HS-27A (cell line): ENCODE data around the gene AP3D1.
"Not testable (repeated sequence)": the region's sequence is repeated elsewhere in the genome, so short reads cannot be mapped to it uniquely, and the experiment has no call there.

Experiments
- DNase-seq: peaks from one replicate; pipeline ENCODE4 v3.0.0-alpha.2; 2012; ENCODE audit warnings: low read depth, missing footprints

AP3D1 gene

DNA sequence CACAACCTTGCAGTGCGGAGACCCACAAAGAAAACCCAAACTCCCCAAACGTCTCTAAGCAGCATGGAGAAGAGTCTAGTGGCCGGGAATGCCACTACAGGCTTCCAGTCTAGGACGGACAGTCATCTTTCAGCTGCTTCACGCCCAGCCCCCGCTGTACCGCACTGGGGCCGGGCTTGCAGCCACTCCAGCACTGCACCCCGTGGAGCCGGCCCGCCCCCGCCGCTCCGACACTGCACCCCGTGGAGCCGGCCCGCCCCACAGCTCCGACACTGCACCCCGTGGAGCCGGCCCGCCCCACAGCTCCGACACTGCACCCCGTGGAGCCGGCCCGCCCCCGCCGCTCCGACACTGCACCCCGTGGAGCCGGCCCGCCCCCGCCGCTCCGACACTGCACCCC, 23.1 kb downstream of the AP3D1 start:
- DNase-seq: not testable (repeated sequence)

GRCh38 chr19:2127758-2128157, 23.6 kb downstream of the AP3D1 start:
- DNase-seq: no peak

- DNase-seq: no peak
These were observed 24.4 kb downstream of the AP3D1 start for GRCh38 chr19:2126879-2127518.

- DNase-seq: no peak
These were observed 27.5 kb downstream of the AP3D1 start for GRCh38 chr19:2123682-2124387.

DNA sequence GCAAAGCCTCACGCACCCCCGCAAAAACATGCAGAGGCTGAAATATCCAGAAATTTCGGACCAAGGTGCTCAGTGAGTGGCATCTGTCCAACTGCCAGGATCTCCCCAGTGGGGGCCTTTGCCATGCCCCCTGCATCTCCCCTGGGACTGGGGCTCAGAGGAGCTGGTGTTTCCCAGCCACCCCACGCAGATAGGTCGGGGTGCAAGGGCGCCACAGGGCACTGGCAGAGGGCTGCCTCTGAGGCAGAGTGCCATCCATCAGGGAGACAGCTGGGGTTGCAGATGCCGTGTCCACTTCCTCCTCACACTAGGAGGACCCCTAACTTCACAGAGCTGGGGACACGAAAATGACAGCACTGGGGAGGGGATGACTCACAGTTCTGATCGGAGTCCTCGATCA, 28.4 kb downstream of the AP3D1 start:
- no peak for DNase-seq

DNA sequence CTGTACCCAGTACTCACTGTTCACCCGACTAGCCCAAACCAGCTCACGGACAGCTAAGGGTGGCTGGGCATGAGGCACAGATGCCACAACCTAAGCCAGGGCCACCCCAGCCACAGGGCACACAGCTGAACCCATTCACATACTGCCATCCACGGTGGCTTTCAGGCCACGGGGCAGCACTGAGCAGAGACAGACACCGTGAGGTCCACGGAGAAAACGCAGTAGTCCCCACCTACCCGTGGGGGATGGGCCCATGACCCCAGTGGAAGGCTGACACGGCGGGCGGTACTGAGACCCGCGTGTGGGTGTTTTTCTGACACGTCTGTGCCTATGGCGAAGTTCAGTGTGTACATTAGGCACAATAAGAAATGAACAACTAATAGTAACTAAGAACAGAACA, 29.1 kb downstream of the AP3D1 start:
- no peak for DNase-seq

- DNase-seq: no peak
These were observed 29.8 kb downstream of the AP3D1 start for GRCh38 chr19:2121416-2122051.

GRCh38 chr19:2120821-2121220, 30.5 kb downstream of the AP3D1 start:
- no peak for DNase-seq

GRCh38 chr19:2119921-2120785, 31.2 kb downstream of the AP3D1 start:
- DNase-seq: no peak

- no peak for DNase-seq
These were observed 32.9 kb downstream of the AP3D1 start for GRCh38 chr19:2118438-2118837.

GRCh38 chr19:2117215-2117960, 34.0 kb downstream of the AP3D1 start:
- no peak for DNase-seq

- no peak for DNase-seq
These were observed 34.9 kb downstream of the AP3D1 start for GRCh38 chr19:2116507-2116906.

DNA sequence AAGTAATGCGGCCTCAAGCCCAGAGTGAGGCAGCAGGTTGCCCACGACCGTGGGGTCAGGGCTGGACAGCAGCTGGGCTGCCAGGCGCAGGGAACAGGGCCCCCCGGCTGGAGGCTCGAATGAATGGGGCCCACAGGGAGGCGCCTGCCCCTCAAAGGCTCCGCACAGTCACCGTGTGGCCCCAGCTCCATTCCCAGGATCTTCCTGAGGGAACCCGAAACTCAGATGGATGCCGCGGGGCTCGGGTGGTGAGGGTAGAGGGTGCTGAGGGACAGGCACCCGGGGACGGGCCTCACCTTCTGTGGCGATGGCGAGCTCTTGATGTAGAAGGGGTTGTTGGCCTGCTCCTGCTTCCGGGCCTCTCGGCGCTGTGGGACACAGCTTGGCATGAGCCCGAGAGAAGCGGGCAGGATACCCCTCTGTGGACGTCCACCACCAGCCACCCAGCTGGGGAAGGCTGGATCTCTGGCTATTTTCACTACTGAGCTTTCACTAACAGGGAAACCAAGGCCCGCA, 35.4 kb downstream of the AP3D1 start:
- no peak for DNase-seq

DNA sequence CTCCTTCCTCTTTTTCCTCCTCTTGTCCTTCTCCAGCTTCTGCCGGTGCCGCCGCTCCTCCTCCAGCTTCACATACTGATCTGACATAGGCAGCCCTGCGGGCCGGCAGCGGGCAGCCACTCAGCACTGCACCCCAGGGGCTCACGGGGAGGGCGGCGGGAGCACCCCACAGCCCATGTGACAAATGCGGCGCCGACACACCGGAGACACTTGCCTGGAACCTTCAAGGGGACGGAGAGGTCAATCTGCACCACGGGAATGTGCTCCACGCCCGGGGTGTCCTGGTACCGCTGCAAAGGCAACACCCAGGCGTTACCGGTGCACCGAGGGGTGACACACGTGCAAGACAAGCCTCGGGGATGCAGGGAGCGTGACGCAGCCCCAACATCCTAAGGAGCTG, 36.0 kb downstream of the AP3D1 start:
- DNase-seq: no peak

DNA sequence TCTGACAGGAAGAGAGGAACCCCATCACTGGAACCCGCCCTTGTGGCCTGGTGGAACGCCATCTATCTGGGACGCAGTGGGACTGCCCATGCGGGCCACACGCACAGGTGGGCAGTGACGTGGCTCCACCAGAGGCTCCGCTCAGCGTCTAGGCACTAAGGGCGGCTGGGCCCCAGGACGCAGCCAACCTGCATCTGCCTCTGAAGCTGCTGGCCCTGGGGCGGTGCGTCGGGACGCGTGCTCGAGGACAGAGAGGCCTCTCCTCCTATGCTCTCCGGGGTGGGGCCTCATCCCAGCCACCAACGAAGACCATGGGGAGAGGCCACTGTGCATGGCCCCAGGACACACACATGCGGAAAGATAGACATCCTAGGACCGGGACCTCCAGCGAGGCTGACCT, 36.5 kb downstream of the AP3D1 start:
- DNase-seq: no peak

DNA sequence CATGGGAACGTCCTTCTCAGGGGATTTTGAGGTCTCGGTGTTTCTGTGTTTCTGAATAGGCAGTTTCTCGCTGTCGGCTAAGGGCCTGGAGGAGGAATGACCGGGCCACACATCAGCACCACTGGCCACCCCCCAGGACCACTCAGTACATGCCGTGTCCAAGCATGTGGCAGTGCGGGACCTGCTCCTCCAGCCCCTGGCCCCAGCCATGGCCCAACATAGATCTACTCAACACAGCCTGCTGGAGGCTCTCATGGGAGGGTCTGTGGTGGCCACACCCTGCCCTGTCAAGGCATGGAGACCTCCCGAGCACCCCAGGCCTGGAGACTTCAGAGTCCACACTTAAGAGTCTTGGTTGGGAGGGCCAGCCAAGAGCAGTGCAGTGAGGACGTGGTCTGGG, 37.1 kb downstream of the AP3D1 start:
- DNase-seq: no peak

DNA sequence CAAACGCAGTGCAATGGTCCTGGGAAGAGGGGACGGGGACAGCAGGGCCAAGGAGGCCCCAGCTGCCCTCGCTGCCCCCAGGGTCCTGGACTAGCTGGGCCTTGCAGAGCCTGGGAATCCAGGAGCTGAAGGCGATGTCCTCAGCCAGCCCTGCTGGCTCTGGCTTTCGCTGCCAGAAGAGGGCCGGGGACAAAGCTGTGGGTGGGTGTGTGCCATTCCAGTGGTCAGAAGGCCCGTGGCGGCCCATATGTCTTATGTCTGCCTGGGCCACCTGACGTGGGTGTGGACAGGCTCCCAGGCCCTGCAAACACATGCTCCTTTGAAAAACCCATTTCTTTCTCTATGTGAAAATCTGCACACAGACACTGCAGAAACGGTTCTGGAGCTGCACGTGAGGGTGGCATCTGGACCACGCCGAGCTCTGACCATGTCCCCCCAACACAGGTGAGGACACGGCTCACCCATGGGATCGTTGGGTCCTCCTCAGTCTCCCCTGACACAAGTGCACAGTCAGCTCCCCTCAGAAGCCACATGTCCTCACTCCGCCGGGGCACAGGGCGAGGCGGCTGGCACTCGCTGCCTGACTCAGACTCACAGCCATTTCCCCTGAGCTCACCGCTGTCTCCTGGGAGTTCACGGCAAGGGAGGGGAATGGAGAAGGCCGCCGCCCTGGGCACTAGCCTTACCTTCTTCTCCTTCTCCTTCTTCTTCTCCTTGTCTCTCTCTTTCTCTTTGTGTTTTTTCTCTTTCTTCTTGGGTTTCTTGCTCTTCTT, 37.7 kb downstream of the AP3D1 start:
- DNase-seq: no peak

DNA sequence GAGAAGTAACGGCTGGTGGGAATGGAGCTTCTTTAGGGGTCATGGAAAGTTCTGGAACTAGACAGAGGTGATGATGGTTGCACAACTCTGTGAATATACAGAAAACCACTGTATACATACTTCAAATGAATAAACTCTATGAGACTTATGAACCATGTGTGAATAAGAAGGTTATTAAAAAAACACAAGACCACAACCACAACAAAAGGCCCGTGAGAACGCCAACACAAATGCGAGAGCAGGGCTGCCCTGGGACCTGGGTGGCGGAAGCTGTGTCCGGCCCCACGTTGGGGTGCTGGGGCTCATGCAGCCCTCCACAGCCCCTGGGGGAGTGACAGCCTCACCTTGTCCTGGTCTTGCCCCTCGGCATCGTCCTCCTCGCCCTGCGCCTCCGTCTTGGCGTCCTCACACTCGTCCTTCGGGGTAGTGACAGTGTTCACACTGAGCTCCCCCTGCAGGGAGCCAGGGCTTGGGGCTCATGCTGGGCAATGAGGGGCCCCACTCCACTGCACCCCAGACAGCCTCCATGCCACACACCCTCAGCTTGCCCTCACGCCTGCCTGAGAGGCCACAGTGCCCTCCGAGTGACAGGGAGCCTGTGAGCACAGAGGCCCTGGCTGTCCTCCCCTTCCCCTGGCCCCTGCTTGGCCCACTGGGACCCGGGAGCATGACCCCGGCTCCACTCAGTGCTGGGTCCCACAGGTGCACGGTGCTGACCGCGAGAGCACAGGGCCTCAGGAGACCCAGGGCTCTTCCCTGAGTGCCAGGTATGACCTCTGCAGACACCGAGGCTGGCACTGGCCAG, 38.6 kb downstream of the AP3D1 start:
- no peak for DNase-seq

- no peak for DNase-seq
These were observed 39.5 kb downstream of the AP3D1 start for GRCh38 chr19:2111886-2112285.

DNA sequence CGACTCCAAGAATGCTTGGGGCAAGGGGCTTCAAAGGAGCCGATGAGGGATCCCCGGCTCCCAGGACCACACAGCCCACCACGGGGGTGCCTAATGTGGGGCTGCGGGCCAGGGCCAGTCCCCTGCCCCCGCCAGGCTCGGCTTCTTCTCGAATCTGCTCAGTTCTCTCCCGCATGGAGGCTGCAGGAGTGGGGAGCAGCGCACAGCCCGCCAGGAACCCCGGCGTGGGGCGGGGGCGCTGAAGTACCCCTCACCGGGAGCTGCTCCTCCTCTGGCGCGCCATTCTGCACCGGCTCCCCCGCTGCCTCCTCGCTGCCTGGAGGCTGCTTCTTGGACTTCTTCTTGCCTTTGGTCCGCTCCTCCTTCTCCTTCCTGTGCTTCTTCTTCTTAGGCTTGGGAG, 39.9 kb downstream of the AP3D1 start:
- DNase-seq: no peak
